Thymus (tissue), 11 donors: Measurements from ENCODE around the gene LRRC4C. TPM values are rescaled to one million over a fixed set of nuclear protein-coding genes. Genes with fewer than 3 reads are reported as not detected.
A peak's percentile ranks its signal among the peaks of the same experiment; 100 is the strongest.

ENCODE experiments used
- DNase-seq, 9 donors: peaks; one replicate each; pipeline ENCODE4 v3.0.0-alpha.2; 2013; ENCODE audit warnings: low spot score in 9 of 9, low read depth in 6 of 9, missing footprints in 1 of 9
- H3K27ac ChIP-seq, 2 donors: one replicate each; pipeline ENCODE4 v1.5.1; 2013; ENCODE audit warnings: control low read depth in 1 of 2, low read depth in 1 of 2, low read length in 1 of 2, mild to moderate bottlenecking in 1 of 2, moderate library complexity in 1 of 2
- H3K27me3 ChIP-seq, 2 donors: one replicate each; pipeline ENCODE4 v1.5.1; 2013; ENCODE audit warnings: low read length in 1 of 2; ENCODE audit not compliant: control insufficient read depth in 2 of 2, insufficient read depth in 1 of 2
- H3K36me3 ChIP-seq, 2 donors: one replicate each; pipeline ENCODE4 v1.5.1; 2013; ENCODE audit warnings: low read length in 1 of 2, mild to moderate bottlenecking in 1 of 2, moderate library complexity in 1 of 2; ENCODE audit not compliant: control insufficient read depth in 2 of 2, insufficient read depth in 2 of 2
- H3K4me1 ChIP-seq, 2 donors: one replicate each; pipeline ENCODE4 v1.5.1; 2013; ENCODE audit warnings: low read length in 2 of 2; ENCODE audit not compliant: control insufficient read depth in 2 of 2, insufficient read depth in 2 of 2
- H3K4me3 ChIP-seq, 2 donors: one replicate each; pipeline ENCODE4 v1.5.1; 2013; ENCODE audit warnings: low read length in 2 of 2, control low read depth in 1 of 2, mild to moderate bottlenecking in 1 of 2
- H3K9me3 ChIP-seq, 2 donors: one replicate each; pipeline ENCODE4 v1.5.1; 2013; ENCODE audit warnings: low read length in 1 of 2, mild to moderate bottlenecking in 1 of 2; ENCODE audit not compliant: control insufficient read depth in 2 of 2, insufficient read depth in 1 of 2
- WGBS: extraction: QIAGEN DNeasy Blood & Tissue Kit; methylation state at CpG from one replicate; pipeline ENCODE4 v1.1.7; 2013; 5-methylcytosine and 5-hydroxymethylcytosine counted together
- polyA plus RNA-seq: library from polyadenylated mRNA; stranded (reverse); fragments of 200-250 nt; gene quantifications from one replicate; pipeline ENCODE4 v1.2.3, GENCODE V29; 2013
- total RNA-seq: library from RNA; stranded (reverse); fragments of 120-200 nt; gene quantifications from one replicate; pipeline ENCODE4 v1.2.4, GENCODE V29; 2013
- donor health status: healthy.

The LRRC4C gene
- total and polyA plus RNA-seq, 2 donors: 0.30 to 1.6 TPM

DNA sequence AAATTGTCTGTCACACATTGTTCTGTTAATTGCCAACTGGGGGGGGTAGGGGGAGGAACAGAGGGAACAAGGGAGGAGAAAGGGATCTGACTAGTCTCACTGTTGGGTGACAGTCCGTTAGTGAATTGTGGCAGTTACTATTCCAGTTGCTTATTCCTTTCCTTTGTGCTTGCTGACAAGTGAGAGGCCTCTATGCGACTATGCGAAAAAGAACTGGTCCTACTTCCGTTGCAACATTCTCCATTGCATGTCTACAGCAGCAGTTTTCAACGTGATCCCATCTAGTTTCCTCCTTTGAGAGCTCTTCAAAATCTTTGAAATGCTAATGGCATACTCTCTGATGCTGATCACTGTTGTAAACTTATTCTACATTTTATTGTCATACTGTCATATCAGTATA, 672.2 kb downstream of the LRRC4C start:
- H3K36me3 ChIP-seq: no peaks in the 10 kb centered on the region
- WGBS: 47% methylated on average over 5 of the region's 5 CpGs

DNA sequence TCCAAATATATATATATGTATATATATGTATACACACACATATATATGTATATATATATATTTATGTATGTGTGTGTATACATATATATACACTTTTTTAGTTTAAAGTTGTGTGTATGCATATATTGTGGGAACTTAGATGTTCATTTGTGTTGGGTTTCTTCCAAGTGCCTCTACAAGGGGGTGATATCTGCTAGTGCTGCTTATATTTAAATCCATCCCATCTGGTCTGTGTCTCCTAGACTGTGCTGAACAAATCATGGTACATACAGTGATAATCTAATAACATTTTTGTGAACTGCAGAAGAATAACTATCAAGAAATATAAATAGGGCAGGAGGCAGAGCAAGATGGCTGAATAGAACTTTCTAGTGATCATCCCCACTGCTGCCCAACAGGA, 696.4 kb downstream of the LRRC4C start:
- no peak overlapping the region for H3K27ac ChIP-seq
- DNase-seq: no peak
- no peaks in the 10 kb centered on the region for H3K36me3 ChIP-seq
- H3K4me3 ChIP-seq: no peak overlapping the region
- H3K27me3 ChIP-seq: no peaks in the 10 kb centered on the region
- no peaks in the 10 kb centered on the region for H3K4me1 ChIP-seq
- H3K9me3 ChIP-seq: peaks cover 0 to 4% of the 10 kb centered on the region in 2 donors

More for the DNA sequence above, 672.2 kb downstream of the LRRC4C start:
- no peak for DNase-seq
- no peaks in the 10 kb centered on the region for H3K27me3 ChIP-seq
- H3K27ac ChIP-seq: no peak overlapping the region
- H3K4me1 ChIP-seq: no peaks in the 10 kb centered on the region
- no peaks in the 10 kb centered on the region for H3K9me3 ChIP-seq
- no peak overlapping the region for H3K4me3 ChIP-seq

DNA sequence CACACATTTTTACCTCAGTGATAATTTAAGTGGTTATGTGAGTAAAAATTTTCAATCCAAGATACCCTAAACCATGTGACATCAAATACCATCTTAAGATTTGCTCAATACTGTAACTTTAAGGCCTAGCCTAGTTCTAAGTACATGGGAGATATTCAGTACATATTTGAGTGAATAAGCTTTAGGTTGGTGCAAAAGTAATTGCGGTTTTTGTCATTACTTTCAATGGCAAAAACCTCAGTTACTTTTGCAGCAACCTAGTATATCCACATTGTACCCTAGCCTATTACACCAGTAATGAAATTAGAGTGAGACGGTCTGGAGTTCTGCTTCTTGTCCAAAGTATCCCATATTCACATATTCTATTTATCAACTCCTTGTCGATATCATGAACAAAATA, 700.1 kb downstream of the LRRC4C start:
- Histone ChIP-seq H3K36me3 (no peaks in the 10 kb centered on the region), H3K27ac (no peak overlapping the region), H3K4me3 (no peak overlapping the region), H3K9me3 (peaks cover 0 to 1% of the 10 kb centered on the region in 2 donors), H3K4me1 (no peaks in the 10 kb centered on the region), H3K27me3 (no peaks in the 10 kb centered on the region)
- DNase-seq: no peak
- WGBS: 96% methylated on average over 3 of the region's 3 CpGs

DNA sequence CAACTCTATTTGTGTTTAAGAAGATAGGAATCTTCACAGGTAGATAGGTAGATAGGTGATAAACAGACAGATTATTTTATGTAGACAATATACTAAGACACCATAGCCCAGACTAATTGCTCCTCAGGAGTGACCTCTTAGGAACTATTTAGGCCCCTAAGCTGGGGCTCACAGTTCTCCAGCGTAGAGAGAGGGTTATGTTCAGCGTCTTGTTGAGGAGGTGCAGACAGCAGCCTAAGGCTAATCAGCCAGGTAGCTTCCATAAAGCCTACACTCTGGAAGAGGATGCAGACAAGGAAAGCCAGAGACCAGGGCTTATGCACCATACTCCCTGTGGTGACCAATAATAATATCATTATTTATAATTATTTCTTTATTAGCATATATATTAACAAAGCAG, 705.2 kb downstream of the LRRC4C start:
- H3K27ac ChIP-seq: no peak overlapping the region
- H3K27me3 ChIP-seq: no peaks in the 10 kb centered on the region
- H3K4me3 ChIP-seq: no peak overlapping the region
- no peaks in the 10 kb centered on the region for H3K36me3 ChIP-seq
- WGBS: 93% methylated on average over 2 of the region's 2 CpGs
- no peaks in the 10 kb centered on the region for H3K4me1 ChIP-seq
- no peak for DNase-seq
- no peaks in the 10 kb centered on the region for H3K9me3 ChIP-seq

DNA sequence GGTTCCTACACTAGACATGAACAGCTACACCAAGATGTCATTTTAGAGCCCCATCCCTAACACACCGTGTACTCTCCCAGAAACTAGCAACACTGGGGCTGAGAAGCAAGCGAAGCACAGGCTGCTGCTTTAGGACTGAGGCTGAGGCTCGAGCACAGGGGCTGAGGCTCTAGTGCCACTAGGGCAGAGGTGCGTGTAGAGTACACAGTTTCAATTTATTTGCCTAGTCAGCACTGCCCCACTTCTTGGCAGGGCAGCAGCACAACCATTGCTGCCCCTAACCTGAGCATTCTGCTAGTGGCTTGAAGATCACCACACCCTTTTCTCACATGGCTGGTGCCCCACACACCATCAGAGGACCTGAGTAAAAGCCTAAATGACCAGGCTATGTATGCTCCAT, 713.2 kb downstream of the LRRC4C start:
- DNase-seq: no peak
- WGBS: 84% methylated on average over 4 of the region's 4 CpGs
- no peak overlapping the region for H3K4me3 ChIP-seq

DNA sequence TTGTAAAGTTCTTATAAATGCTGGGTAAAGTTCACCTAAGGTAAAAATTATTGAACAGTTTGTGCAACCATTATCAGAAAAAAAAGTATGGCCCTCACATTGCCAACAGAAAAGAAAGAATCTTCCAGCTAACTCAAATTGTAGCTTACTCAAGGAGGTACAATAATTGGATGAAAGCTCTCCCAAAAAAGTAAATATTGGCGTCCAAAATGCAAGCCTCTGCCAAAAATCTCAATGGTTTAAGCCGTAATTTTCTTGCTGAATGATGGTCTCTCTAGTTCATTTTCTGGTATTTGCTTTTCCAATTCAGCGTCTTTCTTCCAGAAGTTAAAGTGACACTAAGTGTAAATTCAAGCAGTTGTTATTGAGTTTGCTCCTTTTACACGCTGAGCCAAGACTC, 727.3 kb downstream of the LRRC4C start:
- DNase-seq: no peak

More for the DNA sequence above, 713.2 kb downstream of the LRRC4C start:
- Histone ChIP-seq H3K27ac (no peak overlapping the region), H3K9me3 (peaks cover 0 to 12% of the 10 kb centered on the region in 2 donors), H3K36me3 (no peaks in the 10 kb centered on the region), H3K27me3 (no peaks in the 10 kb centered on the region), H3K4me1 (no peaks in the 10 kb centered on the region)

DNA sequence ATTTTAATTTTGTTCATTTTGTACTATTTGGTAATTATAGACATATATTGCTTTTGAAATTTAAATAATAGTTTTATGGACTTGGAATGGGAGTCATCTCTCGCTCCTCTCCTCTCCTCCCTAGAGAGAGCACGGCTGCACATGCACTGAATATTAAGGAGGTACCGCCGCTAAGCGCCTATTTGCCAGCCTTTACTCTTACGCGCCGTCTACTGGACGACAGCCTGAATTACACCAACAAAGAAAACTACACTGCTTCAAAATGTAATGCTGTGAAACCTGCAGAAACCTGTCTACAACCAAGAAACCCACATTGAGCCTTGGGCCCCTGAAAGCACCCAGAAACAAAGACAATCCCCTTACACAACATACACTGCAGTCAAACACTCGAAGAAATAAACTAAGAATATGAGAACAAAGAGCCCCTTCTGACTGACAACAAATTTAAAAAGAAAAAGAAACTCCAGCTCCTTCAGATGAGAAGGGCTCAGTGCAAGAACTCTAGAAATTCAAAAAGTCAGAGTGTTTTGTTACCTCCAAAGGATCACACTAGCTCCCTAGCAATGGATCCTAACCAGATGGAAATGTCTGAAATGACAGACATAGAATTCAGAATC, 737.2 kb downstream of the LRRC4C start:
- WGBS: 21% methylated on average over 10 of the region's 10 CpGs
- H3K27me3 ChIP-seq: no peaks in the 10 kb centered on the region
- H3K9me3 ChIP-seq: peaks cover 0 to 2% of the 10 kb centered on the region in 2 donors
- H3K4me1 ChIP-seq: no peaks in the 10 kb centered on the region
- H3K4me3 ChIP-seq: no peak overlapping the region
- DNase-seq: peak in 1 of 9 donors; percentile 2
- no peak overlapping the region for H3K27ac ChIP-seq
- no peaks in the 10 kb centered on the region for H3K36me3 ChIP-seq

More for the DNA sequence above, 727.3 kb downstream of the LRRC4C start:
- Histone ChIP-seq H3K27me3 (no peaks in the 10 kb centered on the region), H3K4me3 (no peak overlapping the region), H3K27ac (no peak overlapping the region), H3K36me3 (no peaks in the 10 kb centered on the region), H3K9me3 (peaks cover 0 to 3% of the 10 kb centered on the region in 2 donors), H3K4me1 (no peaks in the 10 kb centered on the region)
- WGBS: 77% methylated on average over 4 of the region's 4 CpGs

DNA sequence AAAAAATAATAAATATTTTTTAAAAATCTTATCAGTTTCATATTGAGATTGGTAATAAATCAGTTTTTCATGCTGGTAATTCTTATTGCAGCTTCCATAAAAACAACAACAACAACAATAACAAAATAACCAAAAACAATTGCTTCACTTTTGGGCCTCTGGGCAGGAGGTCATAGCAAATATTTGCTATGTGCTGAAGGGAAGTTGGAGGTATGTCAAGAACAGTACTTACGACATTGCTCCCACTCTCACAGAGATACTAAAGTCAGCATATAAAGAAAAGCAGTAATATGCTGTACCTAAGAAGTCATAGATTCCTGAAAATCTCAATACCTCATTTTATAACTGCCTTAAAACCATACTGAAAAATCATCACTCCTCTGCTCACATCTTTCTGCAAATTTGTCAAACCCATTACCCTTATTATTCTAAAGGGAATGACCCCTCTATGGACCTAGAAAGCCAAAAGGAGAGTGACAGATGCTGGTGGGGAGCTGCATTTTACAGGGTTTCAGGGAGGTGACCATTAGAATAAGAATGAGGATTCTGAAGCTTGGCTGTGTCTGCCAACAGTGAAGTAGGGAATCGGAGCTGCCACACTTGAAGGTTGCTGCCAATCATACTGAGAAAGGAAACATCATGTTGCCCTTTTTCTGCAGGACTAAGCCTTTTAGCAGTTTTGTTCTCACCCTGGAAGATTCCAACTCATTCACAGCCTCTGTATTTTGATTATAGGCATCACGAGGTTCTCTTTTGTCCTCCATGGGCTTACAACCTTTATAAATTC, 742.9 kb downstream of the LRRC4C start:
- 64% methylated on average over 3 of the region's 3 CpGs for WGBS
- H3K9me3 ChIP-seq: no peaks in the 10 kb centered on the region
- H3K36me3 ChIP-seq: no peaks in the 10 kb centered on the region
- no peaks in the 10 kb centered on the region for H3K4me1 ChIP-seq
- no peak overlapping the region for H3K4me3 ChIP-seq
- no peak for DNase-seq
- H3K27ac ChIP-seq: no peak overlapping the region
- H3K27me3 ChIP-seq: no peaks in the 10 kb centered on the region

DNA sequence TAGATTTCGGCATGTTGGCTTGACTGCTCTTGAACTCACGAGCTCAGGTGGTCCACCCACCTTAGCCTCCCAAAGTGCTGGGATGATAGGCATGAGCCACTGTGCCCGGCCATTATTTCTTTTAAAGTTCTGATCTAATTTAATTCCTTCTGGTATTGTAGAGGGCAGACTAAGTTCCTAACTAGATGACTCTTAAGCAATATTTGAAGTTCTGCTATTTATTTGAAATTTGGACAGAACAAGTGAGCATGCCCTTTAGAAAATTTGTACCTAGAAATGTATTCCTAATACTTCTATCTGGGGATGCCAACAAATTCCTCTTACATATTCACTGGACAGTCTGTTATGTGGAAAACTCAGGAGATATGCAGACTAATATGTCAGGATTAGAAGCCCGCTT, 746.4 kb downstream of the LRRC4C start:
- DNase-seq: no peak
- H3K4me3 ChIP-seq: no peak overlapping the region
- WGBS: 89% methylated on average over 4 of the region's 4 CpGs

More for the DNA sequence above, 746.4 kb downstream of the LRRC4C start:
- H3K27ac ChIP-seq: no peak overlapping the region
- H3K4me1 ChIP-seq: no peaks in the 10 kb centered on the region
- no peaks in the 10 kb centered on the region for H3K36me3 ChIP-seq
- H3K27me3 ChIP-seq: no peaks in the 10 kb centered on the region
- H3K9me3 ChIP-seq: peaks cover 0 to 3% of the 10 kb centered on the region in 2 donors
